ENCODE data around the gene TNC.

Gene TNC

DNA sequence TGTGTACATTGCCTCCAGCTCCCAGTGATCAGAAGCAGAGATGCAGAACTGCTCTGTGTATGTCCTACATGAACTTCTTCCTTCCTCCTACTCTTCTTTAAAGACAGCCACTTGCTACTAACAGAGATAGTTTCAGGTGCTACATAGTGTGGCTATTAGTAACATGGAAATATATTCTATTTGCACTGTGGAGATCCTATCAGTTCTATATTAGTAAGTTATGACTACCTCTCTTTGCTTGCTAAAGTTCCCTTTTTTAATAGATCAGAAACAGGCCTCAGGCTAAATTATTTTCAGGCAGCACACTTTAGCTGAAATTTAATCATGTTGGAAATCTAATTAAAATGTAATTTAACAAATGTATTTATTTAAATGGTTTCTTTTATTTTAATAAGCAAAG lies 123.2 kb downstream of the TNC start:
- H3K9me3 ChIP-seq: no peaks in the 10 kb centered on the region
- no peak for DNase-seq (ENCODE audit: low spot score in 2 of 2)
- in situ Hi-C loops (cut with MboI; ENCODE audit: low sequenced_read_pairs): no loop called here
- no peak overlapping the region for H3K4me3 ChIP-seq
- H3K36me3 ChIP-seq (replicated peaks): no peaks in the 10 kb centered on the region
- H3K27me3 ChIP-seq (ENCODE audit: low read depth): 0 out of 2 replicates have a peak, but pooled peaks cover 3% of the 10 kb centered on the region
- no peaks in the 10 kb centered on the region for H3K4me1 ChIP-seq

DNA sequence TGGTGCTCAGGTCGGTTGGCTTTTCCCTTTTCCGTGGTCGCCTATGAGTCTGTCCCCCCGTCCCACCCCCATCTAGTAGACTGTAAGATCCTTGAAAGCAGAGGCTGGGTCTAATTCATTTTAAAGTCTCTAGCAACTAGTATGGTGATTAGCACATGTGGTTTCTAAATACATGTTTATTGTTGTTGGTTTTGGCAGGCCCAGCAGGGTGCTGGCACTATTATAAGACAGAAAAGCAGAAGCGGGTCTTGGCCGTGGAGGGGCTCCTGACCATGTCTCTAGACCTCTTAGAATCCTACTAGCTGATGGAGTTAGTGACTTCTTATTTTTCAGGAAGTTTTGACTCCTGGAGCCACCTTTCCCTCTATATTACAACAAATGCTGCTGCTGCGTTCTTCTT lies 126.1 kb downstream of the TNC start:
- Histone ChIP-seq H3K4me3 (no peak overlapping the region), H3K9me3 (no peaks in the 10 kb centered on the region), H3K27me3 (ENCODE audit: low read depth) (0 out of 2 replicates have a peak, but pooled peaks cover 3% of the 10 kb centered on the region), H3K36me3 (replicated peaks) (no peaks in the 10 kb centered on the region), H3K4me1 (no peaks in the 10 kb centered on the region)
- no peak for DNase-seq (ENCODE audit: low spot score in 2 of 2)
- in situ Hi-C loops (cut with MboI; ENCODE audit: low sequenced_read_pairs): no loop called here

DNA sequence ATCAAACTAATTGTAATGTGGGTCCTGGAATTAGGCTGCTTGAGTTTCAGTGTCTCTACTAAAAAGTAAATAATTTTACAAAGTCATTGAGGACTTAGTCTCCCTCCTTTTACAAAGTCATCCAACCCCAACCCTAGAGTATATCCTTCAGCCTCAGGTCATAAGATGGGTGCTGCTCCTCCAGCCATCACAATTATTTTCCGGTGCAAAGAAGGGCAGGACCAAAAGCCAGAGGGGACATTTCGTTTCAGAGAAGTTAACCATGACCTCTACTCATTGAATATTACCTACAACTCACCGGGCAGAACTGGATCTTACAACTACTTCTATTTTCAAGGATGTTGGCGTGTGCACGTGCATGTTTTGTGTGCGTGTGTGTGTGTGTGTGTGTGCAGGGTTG lies 127.1 kb downstream of the TNC start:
- Histone ChIP-seq H3K9me3 (no peaks in the 10 kb centered on the region), H3K4me1 (no peaks in the 10 kb centered on the region), H3K4me3 (no peak overlapping the region), H3K36me3 (replicated peaks) (no peaks in the 10 kb centered on the region), H3K27me3 (ENCODE audit: low read depth) (0 out of 2 replicates have a peak, but pooled peaks cover 3% of the 10 kb centered on the region)
- in situ Hi-C loops (cut with MboI; ENCODE audit: low sequenced_read_pairs): no loop called here
- no peak for DNase-seq (ENCODE audit: low spot score in 2 of 2)

DNA sequence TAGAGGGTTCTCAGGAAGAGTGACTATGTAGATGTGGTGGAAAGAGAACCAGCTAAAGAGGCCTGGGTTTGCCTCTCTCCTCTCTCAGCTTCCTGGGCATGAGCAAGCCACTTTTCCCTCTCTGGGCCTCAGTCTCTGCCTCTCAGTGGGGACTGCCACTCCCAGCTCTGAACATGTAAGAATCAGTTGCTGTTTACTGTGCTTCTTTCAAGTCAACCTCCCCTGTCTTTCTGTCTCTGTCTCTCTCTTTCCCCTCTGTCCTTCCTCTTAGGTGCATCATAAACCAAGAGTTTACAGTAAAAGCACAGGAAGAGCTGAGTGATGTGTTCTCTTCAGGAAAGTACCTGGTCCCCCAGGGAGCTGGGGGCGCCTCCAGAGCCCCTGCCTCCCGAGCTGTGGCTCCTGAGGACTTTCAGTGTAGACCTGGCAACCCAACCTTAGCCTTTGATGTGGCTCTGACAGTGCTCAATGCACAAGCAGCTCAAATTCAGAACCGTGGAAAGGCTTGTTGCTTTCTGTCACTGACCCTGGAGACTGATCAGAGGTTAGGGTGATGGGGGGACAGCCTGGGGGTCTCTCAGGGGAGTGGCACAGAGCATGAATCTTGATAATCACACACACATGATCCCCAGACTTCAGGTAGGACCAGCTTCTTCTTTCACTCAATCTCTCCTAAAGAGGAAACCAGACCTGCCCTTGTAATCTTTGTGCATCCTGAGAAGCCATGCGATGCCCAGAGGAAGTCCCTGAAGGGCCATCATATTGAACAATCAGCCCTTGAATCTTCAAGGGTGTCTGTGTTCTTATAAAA lies 128.2 kb downstream of the TNC start:
- H3K9me3 ChIP-seq: no peaks in the 10 kb centered on the region
- DNase-seq (ENCODE audit: low spot score in 2 of 2): no peak

DNA sequence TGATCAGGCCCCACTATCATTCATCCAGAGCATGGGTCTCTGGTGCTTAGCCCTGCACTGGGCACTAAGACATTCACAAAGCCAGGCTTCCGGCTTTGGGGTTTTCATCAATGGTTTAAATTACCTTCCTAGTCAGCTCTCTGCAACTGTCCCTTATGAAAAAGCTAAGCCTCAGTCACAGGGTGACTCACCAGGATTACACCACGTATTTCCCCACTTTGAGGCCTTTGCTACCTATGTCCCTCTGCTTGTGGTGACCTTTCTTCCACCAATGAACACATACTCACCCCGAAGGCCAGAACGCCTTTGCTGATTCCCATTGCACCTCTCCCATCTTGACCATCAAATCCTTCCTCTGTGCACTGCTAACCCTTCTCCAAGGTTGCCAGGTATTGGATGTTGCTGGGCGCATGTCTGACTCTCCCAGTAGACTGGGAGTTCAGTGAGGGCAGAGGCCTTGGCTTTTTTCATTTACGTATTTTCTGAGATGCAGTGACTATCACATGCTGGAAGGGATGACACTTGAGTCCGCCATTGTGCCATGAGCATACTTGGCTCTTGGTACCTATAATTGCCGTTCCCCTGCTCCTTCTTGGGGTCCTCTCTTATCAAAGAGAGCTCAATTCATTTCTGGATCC lies 128.9 kb downstream of the TNC start:
- Histone ChIP-seq H3K9me3 (no peaks in the 10 kb centered on the region), H3K36me3 (replicated peaks) (no peaks in the 10 kb centered on the region), H3K4me3 (no peak overlapping the region), H3K4me1 (no peaks in the 10 kb centered on the region), H3K27me3 (ENCODE audit: low read depth) (0 out of 2 replicates have a peak, but pooled peaks cover 3% of the 10 kb centered on the region)
- no peak for DNase-seq (ENCODE audit: low spot score in 2 of 2)
- in situ Hi-C loops (cut with MboI; ENCODE audit: low sequenced_read_pairs): no loop called here

More for the DNA sequence above, 128.2 kb downstream of the TNC start:
- in situ Hi-C loops (cut with MboI; ENCODE audit: low sequenced_read_pairs): no loop called here
- Histone ChIP-seq H3K4me1 (no peaks in the 10 kb centered on the region), H3K27me3 (ENCODE audit: low read depth) (0 out of 2 replicates have a peak, but pooled peaks cover 3% of the 10 kb centered on the region), H3K36me3 (replicated peaks) (no peaks in the 10 kb centered on the region), H3K4me3 (no peak overlapping the region)

DNA sequence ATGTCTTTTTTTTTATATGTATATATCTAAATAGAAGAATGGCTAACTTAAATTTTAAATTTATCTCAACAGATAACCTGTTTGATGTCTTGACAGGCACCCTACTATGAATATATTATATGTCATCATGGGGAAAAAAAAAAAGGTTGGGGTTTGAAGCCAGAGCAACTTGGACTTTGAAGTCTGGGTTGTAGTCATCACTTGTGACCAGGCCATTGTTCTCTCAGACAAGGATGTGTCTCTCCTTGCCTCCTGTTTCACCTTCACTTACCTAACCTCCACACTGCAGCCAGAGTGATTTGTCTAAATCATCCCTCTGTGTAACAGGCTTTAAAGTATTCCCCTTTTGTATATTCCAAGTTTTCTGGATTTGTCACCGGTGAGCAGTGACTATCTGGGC lies 130.8 kb downstream of the TNC start:
- in situ Hi-C loops (cut with MboI; ENCODE audit: low sequenced_read_pairs): no loop called here
- Histone ChIP-seq H3K27me3 (ENCODE audit: low read depth) (0 out of 2 replicates have a peak, but pooled peaks cover 3% of the 10 kb centered on the region), H3K4me3 (no peak overlapping the region), H3K4me1 (no peaks in the 10 kb centered on the region), H3K36me3 (replicated peaks) (no peaks in the 10 kb centered on the region), H3K9me3 (no peaks in the 10 kb centered on the region)
- DNase-seq (ENCODE audit: low spot score in 2 of 2): no peak

DNA sequence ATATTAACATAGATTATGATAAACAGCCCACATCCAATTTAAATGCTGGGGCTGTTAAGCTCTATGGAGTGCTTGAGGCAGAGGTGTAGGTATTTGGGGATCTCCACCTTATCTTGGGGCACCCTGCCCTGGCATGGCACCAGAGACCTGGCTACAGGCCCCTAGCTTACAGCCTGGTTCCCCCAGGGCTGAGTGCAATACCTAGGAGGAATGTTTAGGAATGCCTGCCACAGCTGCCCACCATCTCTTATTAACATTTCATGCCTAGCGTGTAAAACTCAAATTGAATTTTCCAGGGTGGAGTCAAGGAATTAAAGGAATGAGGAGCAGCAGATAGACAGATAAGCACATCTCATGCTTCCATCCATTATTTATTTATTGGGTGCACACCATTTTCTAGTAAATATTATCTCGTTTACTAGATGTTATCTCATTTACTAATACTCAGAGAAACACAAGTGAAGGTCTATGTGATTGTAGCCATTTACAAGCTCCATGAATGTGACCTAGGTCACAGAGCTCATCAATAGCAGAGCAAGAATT lies 131.9 kb downstream of the TNC start:
- Histone ChIP-seq H3K4me1 (no peaks in the 10 kb centered on the region), H3K36me3 (replicated peaks) (no peaks in the 10 kb centered on the region), H3K9me3 (no peaks in the 10 kb centered on the region), H3K27me3 (ENCODE audit: low read depth) (0 out of 2 replicates have a peak, but pooled peaks cover 3% of the 10 kb centered on the region), H3K4me3 (no peak overlapping the region)
- no peak for DNase-seq (ENCODE audit: low spot score in 2 of 2)
- in situ Hi-C loops (cut with MboI; ENCODE audit: low sequenced_read_pairs): no loop called here

DNA sequence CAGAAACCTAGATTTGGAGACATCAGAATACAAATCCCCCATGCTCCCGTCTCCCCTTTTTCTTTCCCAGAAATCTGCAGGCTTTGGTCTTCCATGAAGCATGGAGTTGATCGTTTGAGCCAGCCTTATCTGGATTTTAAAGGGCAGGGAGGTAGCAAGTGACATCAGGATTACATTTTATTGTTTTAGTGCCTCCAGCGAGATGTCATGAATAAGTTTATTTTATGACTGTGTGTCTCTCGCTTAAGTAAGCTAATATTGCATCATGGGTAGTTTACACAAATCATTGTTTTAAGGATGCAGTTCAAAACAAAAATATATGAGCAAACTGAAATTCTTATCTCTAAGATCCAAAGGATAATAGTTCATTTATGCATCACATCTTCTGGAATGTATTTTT lies 136.9 kb downstream of the TNC start:
- Histone ChIP-seq H3K9me3 (no peaks in the 10 kb centered on the region), H3K4me3 (no peak overlapping the region), H3K4me1 (no peaks in the 10 kb centered on the region), H3K36me3 (replicated peaks) (no peaks in the 10 kb centered on the region), H3K27me3 (ENCODE audit: low read depth) (no peaks in the 10 kb centered on the region)
- DNase-seq (ENCODE audit: low spot score in 2 of 2): no peak
- in situ Hi-C loops (cut with MboI; ENCODE audit: low sequenced_read_pairs): no loop called here

DNA sequence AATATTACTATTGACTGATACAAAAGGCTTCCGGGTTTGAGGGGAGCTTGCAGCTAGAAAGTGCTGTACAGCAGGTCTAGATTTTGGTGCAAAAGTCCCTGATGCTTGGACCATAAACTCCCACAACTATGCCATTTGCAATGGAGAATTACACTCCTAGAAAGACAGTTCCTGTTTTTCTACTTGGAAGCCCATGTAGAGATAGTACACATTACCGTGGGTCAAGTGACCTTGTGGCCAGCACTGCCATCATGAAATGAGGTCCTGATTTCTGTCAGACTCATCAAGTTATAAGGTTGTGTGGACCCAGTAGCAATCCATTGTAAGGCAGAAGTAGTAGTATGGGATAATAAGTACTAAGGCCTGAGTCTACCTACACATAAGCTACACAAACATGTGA lies 144.7 kb downstream of the TNC start:
- H3K4me1 ChIP-seq: no peaks in the 10 kb centered on the region
- no peaks in the 10 kb centered on the region for H3K27me3 ChIP-seq (ENCODE audit: low read depth)
- H3K4me3 ChIP-seq: no peak overlapping the region
- H3K9me3 ChIP-seq: no peaks in the 10 kb centered on the region
- in situ Hi-C loops (cut with MboI; ENCODE audit: low sequenced_read_pairs): no loop called here
- H3K36me3 ChIP-seq (replicated peaks): no peaks in the 10 kb centered on the region
- no peak for DNase-seq (ENCODE audit: low spot score in 2 of 2)

DNA sequence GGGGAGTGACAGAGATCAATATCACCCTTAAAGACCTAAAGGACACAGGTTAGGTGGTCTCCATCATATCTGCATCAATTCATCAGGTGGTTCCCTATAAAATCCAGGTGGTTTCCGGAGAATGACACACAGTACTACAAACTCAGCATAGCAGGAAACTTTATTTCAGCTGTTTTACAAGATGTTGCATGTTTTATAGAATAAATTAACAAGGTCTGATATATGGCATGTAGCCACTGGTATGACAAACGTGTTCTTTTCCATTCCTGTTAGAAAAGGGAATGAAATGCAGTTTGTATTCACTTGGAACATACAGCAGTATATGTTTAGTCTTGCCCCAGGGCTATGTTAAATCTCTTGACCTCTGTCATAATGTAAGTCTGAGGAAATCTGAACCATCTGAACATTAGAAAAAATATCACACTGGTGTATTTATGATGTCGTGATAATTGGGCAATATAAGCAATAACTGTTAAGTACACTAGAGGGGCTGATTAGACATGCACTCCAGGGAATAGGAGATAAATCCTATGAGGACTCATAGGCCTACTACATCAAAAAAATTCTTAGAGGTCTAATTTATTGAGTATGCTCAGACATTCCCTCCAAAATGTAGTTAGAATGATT lies 145.3 kb downstream of the TNC start:
- in situ Hi-C loops (cut with MboI; ENCODE audit: low sequenced_read_pairs): no loop called here
- Histone ChIP-seq H3K27me3 (ENCODE audit: low read depth) (no peaks in the 10 kb centered on the region), H3K4me3 (no peak overlapping the region), H3K4me1 (no peaks in the 10 kb centered on the region), H3K9me3 (no peaks in the 10 kb centered on the region), H3K36me3 (replicated peaks) (no peaks in the 10 kb centered on the region)
- DNase-seq (ENCODE audit: low spot score in 2 of 2): no peak
